Ovary (tissue), 9 donors: Measurements from ENCODE around the gene TMEM44. TPM values are rescaled to one million over a fixed set of nuclear protein-coding genes. Genes with fewer than 3 reads are reported as not detected.

ENCODE experiments used
- DNase-seq, 5 donors: peaks; one replicate each; pipeline ENCODE4 v3.0.0-alpha.2; 2019 to 2020
- H3K27ac ChIP-seq, 2 donors: fragments of 200-600 bp; one replicate each; pipeline versions ENCODE4 v1.5.1 to v1.8.0; 2019 to 2022
- H3K27me3 ChIP-seq: fragments of 200-600 bp; one replicate; pipeline ENCODE4 v1.8.0; 2022
- H3K36me3 ChIP-seq: fragments of 200-600 bp; sonication (generic); one replicate; pipeline ENCODE4 v1.5.1; 2019
- H3K4me1 ChIP-seq: one replicate; pipeline ENCODE4 v1.8.1; 2013; ENCODE audit warnings: mild to moderate bottlenecking, moderate library complexity; ENCODE audit not compliant: insufficient read depth
- H3K4me3 ChIP-seq: fragments of 200-600 bp; sonication (generic); one replicate; pipeline ENCODE4 v1.5.1; 2017
- H3K9me3 ChIP-seq, 2 donors: fragments of 200-600 bp in 1 of 2; sonication (generic) in 1 of 2; one replicate each; pipeline versions ENCODE4 v1.5.1 to v1.8.1; 2013 to 2019; ENCODE audit warnings: mild to moderate bottlenecking in 1 of 2, moderate library complexity in 1 of 2
- EP300 ChIP-seq: sonication (generic); formaldehyde crosslinking; IDR thresholded peaks from one replicate; pipeline ENCODE4 v1.6.1; 2017; ENCODE audit warnings: antibody characterized with exemption
- POLR2A ChIP-seq: fragments of 450-650 bp; IDR thresholded peaks from one replicate; pipeline ENCODE4 v1.6.1; 2017; ENCODE audit warnings: antibody characterized with exemption, mild to moderate bottlenecking, moderate library complexity
- WGBS, 3 donors: extraction: QIAGEN DNeasy Blood & Tissue Kit in 1 of 3; methylation state at CpG; one replicate each; pipeline versions ENCODE4 v1.1.5 to v1.1.7; 2013 to 2017; 5-methylcytosine and 5-hydroxymethylcytosine counted together
- intact Hi-C, 4 donors: fragments of 100-400 bp; cut with DNase I; formaldehyde crosslinking; loops; one replicate each; pipeline versions ENCODE4 v1.11.0 to v1.15.1; 2022 to 2023
- polyA plus RNA-seq, 2 donors: library from polyadenylated mRNA; stranded (reverse); fragments of 200-250 nt in 1 of 2; fragments of 350-450 nt in 1 of 2; fragmentation: Illumina TruSeq in 1 of 2; extraction: RNeasy Lipid Tissue Mini Kit (QIAGEN cat#74804) in 1 of 2; gene quantifications; one replicate each; pipeline ENCODE4 v1.2.3, GENCODE V29; 2013 to 2014
- total RNA-seq, 7 donors: library from RNA; depleted of rRNA in 2 of 7; stranded (reverse); fragments of >200 nt in 2 of 7; fragmentation: NEBNext Ultra II Directional in 3 of 7; extraction: Animal tissue kit (Norgen Biotek cat#: 25700) in 3 of 7; gene quantifications; one replicate each; pipeline versions ENCODE4 v1.1.0 to v1.2.4, GENCODE V29; 2016 to 2023
- TF ChIP-seq, protein P1 (sequence below), 3 donors: fragments of 450-650 bp in 2 of 3; fragments of 200-600 bp in 1 of 3; IDR thresholded peaks; one replicate each; pipeline versions ENCODE4 v1.5.1 to v1.8.0; 2016 to 2022; ENCODE audit warnings: antibody characterized with exemption in 3 of 3, mild to moderate bottlenecking in 1 of 3
- donor health status: DM: no; HTN: no; CAD: no; lungs with moderate emphysema.
- donor health status: DM: no; HTN: no; CAD: no.
- donor health status: Bipolar disorder and iron deficiency.
- donor health status: DM: yes; HTN: yes; CAD: no.
- donor health status: DM: no; HTN: no; CAD: no.
- donor health status: DM: yes; HTN: yes; CAD: no.

The TMEM44 gene
- total and polyA plus RNA-seq, 9 donors = 3.4 to 12.3 (median 6.5) TPM

DNA sequence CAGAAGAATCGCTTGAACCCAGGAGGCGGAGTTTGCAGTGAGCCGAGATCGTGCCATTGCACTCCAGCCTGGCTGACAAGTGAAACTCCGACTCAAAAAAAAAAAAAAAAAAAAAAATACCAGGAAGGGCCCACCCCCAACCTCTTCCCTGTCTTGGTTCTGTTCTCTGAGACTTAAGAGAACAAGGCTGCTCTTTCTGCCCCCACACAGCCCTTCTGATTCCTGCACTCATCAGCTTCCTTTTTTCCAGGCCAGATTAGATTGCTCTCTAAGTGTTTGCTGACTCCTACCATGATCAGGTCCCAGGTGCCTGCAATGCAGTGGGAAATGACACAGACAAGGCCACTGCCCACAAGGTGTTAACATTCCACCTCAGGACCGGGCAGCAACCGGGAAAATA, 13.0 kb downstream of the TMEM44 start:
- no peak for DNase-seq
- no peaks in the 10 kb centered on the region for H3K4me1 ChIP-seq
- no peaks in the 10 kb centered on the region for H3K9me3 ChIP-seq
- intact Hi-C loops = no loop called here
- no peaks in the 10 kb centered on the region for H3K36me3 ChIP-seq
- no peak for TF ChIP-seq EP300
- TF ChIP-seq POLR2A = no peak
- TF ChIP-seq, protein P1, sequence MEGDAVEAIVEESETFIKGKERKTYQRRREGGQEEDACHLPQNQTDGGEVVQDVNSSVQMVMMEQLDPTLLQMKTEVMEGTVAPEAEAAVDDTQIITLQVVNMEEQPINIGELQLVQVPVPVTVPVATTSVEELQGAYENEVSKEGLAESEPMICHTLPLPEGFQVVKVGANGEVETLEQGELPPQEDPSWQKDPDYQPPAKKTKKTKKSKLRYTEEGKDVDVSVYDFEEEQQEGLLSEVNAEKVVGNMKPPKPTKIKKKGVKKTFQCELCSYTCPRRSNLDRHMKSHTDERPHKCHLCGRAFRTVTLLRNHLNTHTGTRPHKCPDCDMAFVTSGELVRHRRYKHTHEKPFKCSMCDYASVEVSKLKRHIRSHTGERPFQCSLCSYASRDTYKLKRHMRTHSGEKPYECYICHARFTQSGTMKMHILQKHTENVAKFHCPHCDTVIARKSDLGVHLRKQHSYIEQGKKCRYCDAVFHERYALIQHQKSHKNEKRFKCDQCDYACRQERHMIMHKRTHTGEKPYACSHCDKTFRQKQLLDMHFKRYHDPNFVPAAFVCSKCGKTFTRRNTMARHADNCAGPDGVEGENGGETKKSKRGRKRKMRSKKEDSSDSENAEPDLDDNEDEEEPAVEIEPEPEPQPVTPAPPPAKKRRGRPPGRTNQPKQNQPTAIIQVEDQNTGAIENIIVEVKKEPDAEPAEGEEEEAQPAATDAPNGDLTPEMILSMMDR (IDR thresholded peaks at IDR 0.05) = no peak
- H3K4me3 ChIP-seq = no peak overlapping the region
- H3K27ac ChIP-seq = no peak overlapping the region
- H3K27me3 ChIP-seq = no peaks in the 10 kb centered on the region
- 81 to 87% (median 86%) methylated on average over 7 of the region's 7 CpGs for WGBS, 3 donors

DNA sequence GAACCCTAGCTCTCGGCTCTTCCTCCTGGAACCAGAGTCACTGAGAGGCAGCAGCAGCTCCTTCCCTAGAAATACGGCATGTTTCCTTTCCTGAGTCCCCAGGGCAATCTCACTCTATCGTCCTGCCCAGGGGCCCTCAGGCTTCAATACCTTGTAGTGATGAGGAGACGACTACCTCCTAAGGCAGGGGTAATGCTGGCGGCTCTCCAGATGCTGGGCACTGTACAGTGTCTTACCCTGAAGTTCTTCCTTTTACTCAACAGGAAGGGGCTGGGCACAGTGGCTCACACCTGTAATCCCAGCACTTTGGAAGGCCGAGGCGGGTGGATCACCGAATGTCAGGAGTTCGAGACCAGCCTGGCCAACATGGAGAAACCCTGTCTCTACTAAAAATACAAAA, 13.5 kb downstream of the TMEM44 start:
- no peak for DNase-seq
- intact Hi-C loops = no loop called here
- Histone ChIP-seq H3K9me3 (no peaks in the 10 kb centered on the region), H3K4me1 (no peaks in the 10 kb centered on the region), H3K4me3 (no peak overlapping the region), H3K27ac (no peak overlapping the region), H3K36me3 (no peaks in the 10 kb centered on the region), H3K27me3 (no peaks in the 10 kb centered on the region)
- no peak for TF ChIP-seq POLR2A
- no peak for TF ChIP-seq EP300
- TF ChIP-seq, protein P1 (IDR thresholded peaks at IDR 0.05) = no peak
- 90 to 95% (median 94%) methylated on average over 9 of the region's 9 CpGs for WGBS, 3 donors

DNA sequence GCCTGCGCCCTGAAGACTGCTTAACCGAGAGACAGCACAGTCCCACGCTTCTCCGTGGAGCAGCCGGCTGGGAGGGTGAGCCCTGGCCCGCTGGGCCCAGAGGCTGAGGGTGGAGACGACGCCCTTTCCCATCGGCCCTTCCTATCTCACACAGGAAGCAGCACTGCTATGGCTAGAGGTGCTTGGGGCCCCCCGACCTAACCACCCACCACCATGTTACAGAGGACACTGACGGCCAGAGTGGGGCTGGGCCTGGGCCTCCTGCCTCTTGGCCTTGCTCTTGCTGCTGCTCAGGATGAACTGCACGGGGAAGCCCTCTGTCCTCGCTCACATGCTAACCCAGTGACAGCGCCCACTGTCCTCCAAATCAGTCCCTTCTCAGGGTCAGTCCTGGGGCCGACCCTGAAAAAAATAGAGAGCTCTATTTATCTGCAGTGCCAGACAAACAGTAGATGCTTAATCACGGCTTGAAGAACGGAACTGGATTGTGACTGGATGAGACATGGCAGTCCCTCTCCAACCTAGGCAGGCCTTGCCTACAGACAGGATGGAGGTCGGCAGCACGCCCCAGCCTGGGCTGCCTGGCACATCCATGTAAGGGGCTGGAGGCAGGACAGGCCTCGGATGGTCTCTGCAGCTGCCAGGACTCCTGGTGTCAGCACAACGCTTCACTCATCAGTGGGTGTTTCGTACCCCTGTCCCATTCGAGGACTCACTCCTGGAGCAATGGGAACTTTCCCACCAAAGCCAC, 14.2 kb downstream of the TMEM44 start:
- H3K36me3 ChIP-seq = no peaks in the 10 kb centered on the region
- no peaks in the 10 kb centered on the region for H3K4me1 ChIP-seq
- no peaks in the 10 kb centered on the region for H3K9me3 ChIP-seq
- WGBS, 3 donors = 81 to 87% (median 85%) methylated on average over 23 of the region's 23 CpGs
- no peak for DNase-seq
- no peak overlapping the region for H3K27ac ChIP-seq
- H3K4me3 ChIP-seq = no peak overlapping the region
- intact Hi-C loops = no loop called here
- no peaks in the 10 kb centered on the region for H3K27me3 ChIP-seq
- no peak for TF ChIP-seq POLR2A
- TF ChIP-seq, protein P1 (IDR thresholded peaks at IDR 0.05) = no peak
- TF ChIP-seq EP300 = no peak

DNA sequence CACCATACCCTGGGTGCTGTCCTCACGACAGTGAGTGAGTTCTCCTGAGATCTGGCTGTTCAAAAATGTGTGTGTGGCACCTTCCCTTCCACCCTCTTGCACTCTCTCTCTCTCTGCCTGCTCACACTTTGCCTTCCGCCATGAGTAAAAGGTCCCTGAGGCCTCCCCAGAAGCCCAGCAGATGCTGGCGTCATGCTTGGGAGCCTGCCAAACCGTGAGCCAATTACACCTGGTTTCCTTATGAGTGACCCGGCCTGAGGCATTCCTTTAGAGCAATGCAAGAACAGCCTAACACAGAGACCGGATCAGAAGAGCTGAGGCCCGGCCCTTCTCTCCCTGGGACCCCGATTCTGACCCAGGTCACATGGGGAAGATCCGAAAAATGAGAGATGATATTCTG, 15.4 kb downstream of the TMEM44 start:
- WGBS, 3 donors = 86 to 89% (median 86%) methylated on average over 9 of the region's 9 CpGs
- DNase-seq = no peak
- H3K27me3 ChIP-seq = no peaks in the 10 kb centered on the region
- no peaks in the 10 kb centered on the region for H3K4me1 ChIP-seq
- TF ChIP-seq POLR2A (no peak), EP300 (no peak)
- TF ChIP-seq, protein P1 (IDR thresholded peaks at IDR 0.05) = no peak
- H3K9me3 ChIP-seq = no peaks in the 10 kb centered on the region
- no peak overlapping the region for H3K4me3 ChIP-seq
- intact Hi-C loops = no loop called here
- no peak overlapping the region for H3K27ac ChIP-seq
- H3K36me3 ChIP-seq = no peaks in the 10 kb centered on the region
